ENCODE data around the gene DPH3. TPM values are rescaled to one million over a fixed set of nuclear protein-coding genes. Genes with fewer than 3 reads are reported as not detected.
"Not testable (repeated sequence)": the region's sequence is repeated elsewhere in the genome, so short reads cannot be mapped to it uniquely, and the experiment has no call there.

DPH3 gene
- 10 to 100 TPM; 18.2 to 24.2 (median 19.3) TPM for total RNA-seq

DNA sequence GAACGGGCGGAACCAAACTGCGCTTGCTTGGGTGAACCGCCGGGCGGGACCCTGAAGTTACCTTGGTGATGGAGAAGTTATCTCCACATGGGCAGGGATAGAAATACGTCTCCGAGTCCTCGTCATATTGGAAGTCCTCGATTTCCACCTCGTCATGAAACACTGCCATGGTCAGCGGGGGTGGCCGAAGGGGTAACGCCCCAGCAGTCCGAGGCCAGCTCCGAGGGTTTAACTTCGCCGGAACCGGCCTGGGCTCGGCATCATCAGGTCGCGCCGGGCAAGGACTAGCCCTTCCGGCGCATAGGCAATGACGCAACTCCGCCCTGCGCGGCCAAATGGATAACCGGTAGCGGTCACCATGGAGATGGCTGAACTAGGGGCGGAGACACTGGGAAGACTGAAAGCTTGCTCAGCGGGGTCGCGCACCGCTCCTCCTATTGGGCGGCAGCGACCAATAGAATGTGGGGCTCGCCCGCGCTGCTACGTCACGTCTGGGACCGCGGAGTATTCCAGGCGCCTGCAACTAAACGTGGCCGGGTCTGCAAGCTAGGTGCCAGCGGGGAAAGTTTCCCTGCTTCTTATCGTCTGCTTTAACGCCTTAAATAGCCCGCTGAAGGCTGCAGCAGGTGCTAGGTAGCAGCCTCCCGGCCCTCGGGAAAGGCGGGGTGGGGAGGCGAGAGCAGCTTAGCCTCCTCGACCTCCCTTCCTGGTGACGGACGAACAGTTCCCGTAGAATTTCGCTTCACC is at the start of gene DPH3, which contains the start of gene OXNAD1:
TSS of gene DPH3 (minus strand) at position 236 of the 747 bp plus-strand sequence. CDS start at position 169, 67 bp downstream.
TSS of gene OXNAD1 (plus strand) at position 505 of the 747 bp plus-strand sequence. CDS start 5,741 bp downstream, outside the sequence.
- H3K36me3 ChIP-seq = no peaks in the 10 kb centered on the region
- intact Hi-C loops (cut with DNase I; ENCODE audit: low total_unique reads) = no loop called here
- peak within 1 kb of the TSS; percentile 89 to 91 for H3K27ac ChIP-seq
- H3K27me3 ChIP-seq = no peaks in the 10 kb centered on the region
- TF ChIP-seq POLR2A (IDR thresholded peaks at IDR 0.05) = peak; percentile 67 to 70
- TF ChIP-seq, protein P1, sequence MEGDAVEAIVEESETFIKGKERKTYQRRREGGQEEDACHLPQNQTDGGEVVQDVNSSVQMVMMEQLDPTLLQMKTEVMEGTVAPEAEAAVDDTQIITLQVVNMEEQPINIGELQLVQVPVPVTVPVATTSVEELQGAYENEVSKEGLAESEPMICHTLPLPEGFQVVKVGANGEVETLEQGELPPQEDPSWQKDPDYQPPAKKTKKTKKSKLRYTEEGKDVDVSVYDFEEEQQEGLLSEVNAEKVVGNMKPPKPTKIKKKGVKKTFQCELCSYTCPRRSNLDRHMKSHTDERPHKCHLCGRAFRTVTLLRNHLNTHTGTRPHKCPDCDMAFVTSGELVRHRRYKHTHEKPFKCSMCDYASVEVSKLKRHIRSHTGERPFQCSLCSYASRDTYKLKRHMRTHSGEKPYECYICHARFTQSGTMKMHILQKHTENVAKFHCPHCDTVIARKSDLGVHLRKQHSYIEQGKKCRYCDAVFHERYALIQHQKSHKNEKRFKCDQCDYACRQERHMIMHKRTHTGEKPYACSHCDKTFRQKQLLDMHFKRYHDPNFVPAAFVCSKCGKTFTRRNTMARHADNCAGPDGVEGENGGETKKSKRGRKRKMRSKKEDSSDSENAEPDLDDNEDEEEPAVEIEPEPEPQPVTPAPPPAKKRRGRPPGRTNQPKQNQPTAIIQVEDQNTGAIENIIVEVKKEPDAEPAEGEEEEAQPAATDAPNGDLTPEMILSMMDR (IDR thresholded peaks at IDR 0.05) = peak in 3 of 4 experiments; percentile 6 to 41 (median 27)
- no peaks in the 10 kb centered on the region for H3K4me1 ChIP-seq
- H3K4me3 ChIP-seq = peak within 1 kb of the TSS; percentile 51 to 74
- DNase-seq = peak; percentile 100
- H3K9me3 ChIP-seq = no peaks in the 10 kb centered on the region

DNA sequence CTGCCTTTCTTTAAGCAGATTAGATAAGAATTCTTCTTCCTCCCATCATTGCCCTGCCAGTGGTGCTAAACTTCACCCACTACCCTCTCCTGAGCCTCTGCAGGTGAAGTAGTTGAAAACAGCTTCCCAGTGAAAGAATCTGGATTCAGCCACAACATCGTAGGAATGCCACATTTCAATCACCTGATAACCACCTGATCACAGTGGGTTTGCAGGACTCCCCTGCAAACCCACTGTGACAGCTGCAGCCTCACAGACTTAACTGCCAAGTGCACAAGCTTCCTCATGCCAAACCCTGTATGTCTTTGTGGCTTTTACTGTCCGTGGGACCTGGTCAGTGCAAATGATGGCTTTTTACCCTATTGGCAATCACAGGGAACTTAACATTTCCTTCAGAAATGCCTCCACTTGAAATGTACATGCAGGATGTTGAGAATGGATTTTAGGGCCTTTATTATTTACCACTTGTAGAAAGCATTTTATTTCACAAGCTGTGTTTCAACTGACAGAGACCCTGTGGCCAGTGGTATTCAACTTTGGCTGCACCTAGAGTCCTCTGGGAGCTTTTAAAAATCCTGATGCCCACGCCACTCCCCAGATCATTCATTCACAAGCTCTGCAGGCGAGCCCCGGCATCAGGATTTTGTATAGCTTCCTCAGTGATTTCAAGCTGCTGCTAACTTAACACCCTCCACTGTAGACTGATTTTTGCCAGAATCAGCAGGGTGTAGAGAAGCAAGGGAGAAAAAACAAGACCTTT is 49.3 kb upstream of the DPH3 start:
- no peaks in the 10 kb centered on the region for H3K9me3 ChIP-seq
- no peak for DNase-seq
- no peaks in the 10 kb centered on the region for H3K36me3 ChIP-seq
- no peaks in the 10 kb centered on the region for H3K27me3 ChIP-seq
- H3K4me1 ChIP-seq = no peaks in the 10 kb centered on the region
- no peak overlapping the region for H3K4me3 ChIP-seq
- TF ChIP-seq, protein P1 (IDR thresholded peaks at IDR 0.05) = no peak
- intact Hi-C loops (cut with DNase I; ENCODE audit: low total_unique reads) = no loop called here
- no peak overlapping the region for H3K27ac ChIP-seq

DNA sequence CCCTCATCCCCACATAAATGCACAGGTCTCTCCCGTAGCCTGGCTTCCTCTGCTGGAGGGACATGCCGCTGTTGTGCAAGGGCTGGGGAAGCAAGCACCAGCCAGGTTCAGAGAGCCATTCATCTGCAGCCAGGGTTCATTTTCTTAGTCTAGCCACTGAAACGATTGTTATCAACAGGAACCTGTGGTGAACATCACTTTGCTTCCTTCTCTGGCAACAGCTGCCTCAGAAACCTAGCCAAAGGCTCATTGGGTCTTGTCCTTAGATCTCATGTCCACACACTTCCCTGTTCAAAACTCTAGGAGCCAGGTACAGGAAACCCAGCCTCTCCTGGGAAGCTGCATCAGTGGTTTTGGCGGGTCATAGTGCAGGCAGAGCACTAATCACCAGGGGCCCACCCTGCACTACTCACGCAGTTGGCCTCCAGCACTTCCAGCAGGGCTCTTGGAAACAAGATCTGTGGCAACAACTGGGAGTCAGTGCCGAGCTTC is 47.3 kb upstream of the DPH3 start:
- Histone ChIP-seq H3K27me3 (no peaks in the 10 kb centered on the region), H3K27ac (peak overlapping the region; percentile 20 to 43), H3K9me3 (no peaks in the 10 kb centered on the region), H3K4me3 (no peak overlapping the region), H3K36me3 (no peaks in the 10 kb centered on the region), H3K4me1 (no peaks in the 10 kb centered on the region)
- intact Hi-C loops (cut with DNase I; ENCODE audit: low total_unique reads) = no loop called here
- peak in 1 of 2 donors; percentile 46 for DNase-seq
- TF ChIP-seq POLR2A (IDR thresholded peaks at IDR 0.05) = no peak

DNA sequence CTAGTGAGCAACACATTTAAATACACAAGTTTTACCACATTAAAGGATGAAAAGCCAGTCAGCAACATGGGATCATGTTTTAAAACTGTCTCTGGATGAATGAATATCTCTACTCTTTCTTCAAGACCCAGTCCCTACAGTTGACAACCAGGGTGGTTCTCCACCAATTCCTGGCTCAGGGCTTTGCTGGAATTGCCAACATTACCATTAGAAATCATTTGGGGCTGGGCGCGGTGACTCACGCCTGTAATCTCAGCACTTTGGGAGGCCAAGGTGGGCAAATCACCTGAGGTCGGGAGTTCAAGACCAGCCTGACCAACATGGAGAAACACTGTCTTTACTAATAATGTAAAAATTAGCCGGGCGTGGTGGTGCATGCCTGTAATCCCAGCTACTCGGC is 45.7 kb upstream of the DPH3 start:
- peak overlapping the region in 1 of 2 donors; percentile 14 for H3K27ac ChIP-seq
- H3K27me3 ChIP-seq; H3K4me3 ChIP-seq; DNase-seq; H3K4me1 ChIP-seq; H3K9me3 ChIP-seq; H3K36me3 ChIP-seq; intact Hi-C loops (cut with DNase I; ENCODE audit: low total_unique reads): not testable (repeated sequence)

DNA sequence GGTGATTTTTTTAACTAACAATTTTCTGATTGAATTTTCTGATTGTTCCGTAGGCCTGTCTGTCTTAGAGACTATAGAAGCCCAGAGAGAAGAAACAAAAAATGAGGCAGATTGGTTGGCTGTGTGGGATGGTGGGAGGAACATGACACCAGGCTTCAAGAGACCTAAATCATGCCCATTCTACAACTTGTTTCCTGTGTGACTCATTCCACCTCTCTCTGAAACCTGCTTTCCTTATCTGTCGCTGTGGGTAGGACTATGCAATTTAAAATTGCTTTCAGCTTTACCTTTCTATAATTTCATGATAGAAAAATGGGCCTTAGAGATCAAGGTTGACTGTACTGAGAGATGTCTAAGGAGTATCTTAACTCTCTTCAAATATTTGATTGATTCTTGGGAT is 44.8 kb upstream of the DPH3 start:
- H3K27me3 ChIP-seq = no peaks in the 10 kb centered on the region
- H3K36me3 ChIP-seq = no peaks in the 10 kb centered on the region
- peak overlapping the region in 1 of 2 donors; percentile 18 for H3K27ac ChIP-seq
- no peak overlapping the region for H3K4me3 ChIP-seq
- no peaks in the 10 kb centered on the region for H3K9me3 ChIP-seq
- DNase-seq = no peak
- no peaks in the 10 kb centered on the region for H3K4me1 ChIP-seq
- no peak for TF ChIP-seq POLR2A (IDR thresholded peaks at IDR 0.05)
- intact Hi-C loops (cut with DNase I; ENCODE audit: low total_unique reads) = no loop called here

DNA sequence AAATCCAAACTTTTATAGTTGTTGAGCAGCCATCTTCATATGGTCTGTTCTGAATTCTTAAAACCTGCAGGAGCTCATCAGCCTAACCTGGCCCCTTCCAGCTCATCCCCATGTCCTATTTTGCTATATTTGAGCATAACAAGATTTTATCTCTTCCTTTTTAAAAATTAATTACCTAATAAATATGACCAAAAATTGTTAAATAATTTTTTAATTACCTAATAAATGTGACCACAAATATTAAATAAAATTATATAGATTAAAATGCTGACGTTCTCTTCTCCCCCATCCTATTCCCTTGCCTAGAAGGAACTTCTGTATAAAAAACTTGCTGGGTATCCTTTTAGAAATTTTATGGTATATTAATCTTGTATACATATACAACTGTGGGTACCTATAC is 44.0 kb upstream of the DPH3 start:
- no peak for TF ChIP-seq POLR2A (IDR thresholded peaks at IDR 0.05)
- TF ChIP-seq, protein P1 (IDR thresholded peaks at IDR 0.05) = no peak
- Histone ChIP-seq H3K27ac (no peak overlapping the region), H3K27me3 (no peaks in the 10 kb centered on the region), H3K9me3 (no peaks in the 10 kb centered on the region), H3K36me3 (no peaks in the 10 kb centered on the region), H3K4me3 (no peak overlapping the region), H3K4me1 (no peaks in the 10 kb centered on the region)
- no peak for DNase-seq
- intact Hi-C loops (cut with DNase I; ENCODE audit: low total_unique reads) = no loop called here
